HEK293T (cell line): ENCODE data around the gene FAM50A.

Experiments
- FOXA1 ChIP-seq: fragments of 450-650 bp; IDR thresholded peaks from 2 replicates; pipeline ENCODE4 v1.6.1; 2016; ENCODE audit warnings: mild to moderate bottlenecking
- FOXM1 ChIP-seq: fragments of 450-650 bp; IDR thresholded peaks from 2 replicates; pipeline ENCODE4 v1.6.1; 2017; ENCODE audit warnings: mild to moderate bottlenecking, borderline replicate concordance
- SUZ12 ChIP-seq: fragments of 450-650 bp; IDR thresholded peaks from 2 replicates; pipeline ENCODE4 v1.6.1; 2016; ENCODE audit warnings: mild to moderate bottlenecking

DNA sequence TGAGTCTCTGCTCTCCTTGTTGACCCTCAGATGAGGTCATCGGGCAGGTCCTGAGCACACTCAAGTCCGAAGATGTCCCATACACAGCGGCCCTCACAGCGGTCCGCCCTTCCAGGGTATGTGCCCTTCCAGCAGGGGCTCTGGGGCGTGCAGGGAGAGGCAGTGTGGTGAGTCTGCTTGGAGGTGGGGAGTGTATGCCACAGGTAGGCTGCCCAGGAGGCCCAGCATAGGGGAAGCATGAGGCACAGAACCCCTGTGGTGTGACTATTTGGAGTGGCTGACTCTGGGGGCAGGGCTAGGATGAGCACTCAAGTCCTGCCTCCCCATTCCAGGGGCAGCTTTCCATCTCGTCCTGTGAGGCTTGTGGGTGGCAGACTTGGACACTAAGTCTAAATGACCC lies 10.3 kb upstream of the FAM50A start:
- TF ChIP-seq FOXM1 = no peak
- no peak for TF ChIP-seq FOXA1
- no peak for TF ChIP-seq SUZ12
